NCI-H510A (cell line): ENCODE data around the gene RAB27B.

Experiments
- DNase-seq: peaks from one replicate; lab custom pipeline; 2025; lab: John Stamatoyannopoulos, UW

Gene RAB27B

DNA sequence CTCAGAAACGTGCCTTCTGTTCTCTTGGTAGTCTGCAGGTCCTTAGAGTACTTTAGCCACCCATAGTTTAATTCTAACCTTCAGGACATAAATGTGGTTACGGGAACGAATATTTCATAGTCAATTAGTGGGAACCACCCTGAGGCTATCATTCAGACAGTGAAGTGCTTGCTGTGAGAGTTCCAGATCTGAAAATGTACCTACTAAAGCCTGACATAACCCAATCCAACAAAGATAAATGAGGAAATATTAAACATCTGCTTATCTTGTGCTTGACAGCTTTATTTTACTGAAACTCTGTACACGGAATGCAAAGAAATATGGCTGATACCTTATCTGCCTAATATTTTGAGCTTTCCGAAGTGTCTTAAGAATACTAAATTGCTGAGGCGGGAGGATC, 43.0 kb downstream of the RAB27B start:
- DNase-seq = no peak

- no peak for DNase-seq
These were observed 44.4 kb downstream of the RAB27B start for GRCh38 chr18:54872681-54873080.

- DNase-seq = no peak
These were observed 45.6 kb downstream of the RAB27B start for GRCh38 chr18:54873884-54874255.

DNA sequence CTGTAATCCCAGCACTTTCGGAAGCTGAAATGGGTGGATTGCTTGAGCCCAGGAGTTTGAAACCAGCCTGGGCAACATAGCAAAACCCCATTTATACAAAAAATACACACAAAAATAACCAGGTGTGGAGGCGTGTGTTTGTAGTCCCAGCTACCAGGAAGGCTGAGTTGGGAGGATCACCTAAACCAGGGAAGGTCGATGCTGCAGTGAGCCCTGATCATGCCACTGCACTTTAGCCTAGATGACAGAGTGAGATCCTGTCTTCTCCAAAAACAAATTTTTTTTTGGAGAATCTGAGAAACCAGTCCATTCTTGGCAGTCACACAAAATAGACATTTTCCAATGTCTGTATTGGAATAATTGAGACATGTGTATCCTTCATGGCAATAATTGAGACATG, 46.8 kb downstream of the RAB27B start:
- no peak for DNase-seq

DNA sequence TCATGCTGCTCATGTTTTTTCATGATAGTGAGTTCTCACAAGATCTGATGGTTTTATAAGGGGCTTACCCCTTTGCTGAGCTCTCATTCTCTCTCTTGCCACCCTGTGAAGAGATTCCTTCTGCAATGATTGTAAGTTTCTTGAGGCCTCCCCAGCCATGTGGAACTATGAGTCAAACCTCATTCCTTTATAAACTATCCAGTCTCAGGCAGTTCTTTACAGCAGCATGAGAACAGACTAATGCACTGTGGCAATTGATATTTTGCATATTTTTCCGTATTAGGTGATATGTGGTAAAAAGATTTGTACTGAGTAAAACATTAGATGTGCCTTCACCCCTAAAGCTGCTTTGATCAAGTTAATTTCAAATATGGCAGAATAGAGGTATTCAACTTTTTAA, 48.8 kb downstream of the RAB27B start:
- no peak for DNase-seq

DNA sequence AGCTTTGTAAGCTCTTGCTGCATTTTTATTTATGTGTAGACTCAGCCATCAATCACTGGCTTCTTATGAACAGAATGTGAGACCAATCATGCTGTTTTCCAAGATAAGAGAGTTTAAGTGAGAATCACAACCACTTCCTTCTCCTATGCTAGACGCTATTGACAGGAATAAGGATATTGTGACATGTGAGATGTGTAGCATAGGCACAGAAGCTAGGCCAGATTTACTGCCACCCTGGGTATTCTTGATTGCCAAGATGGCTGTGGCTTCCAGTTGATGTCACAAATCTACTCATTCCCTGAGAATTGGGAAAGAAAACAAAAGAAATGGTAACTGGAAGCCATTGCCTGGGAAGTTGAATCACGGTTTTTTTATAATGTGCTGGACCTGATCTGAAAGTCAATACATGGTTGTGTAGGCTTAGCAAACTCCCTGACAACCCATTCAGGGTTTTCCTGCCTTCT, 49.9 kb downstream of the RAB27B start:
- no peak for DNase-seq

- no peak for DNase-seq
These were observed 50.5 kb downstream of the RAB27B start for GRCh38 chr18:54878659-54879358.

DNA sequence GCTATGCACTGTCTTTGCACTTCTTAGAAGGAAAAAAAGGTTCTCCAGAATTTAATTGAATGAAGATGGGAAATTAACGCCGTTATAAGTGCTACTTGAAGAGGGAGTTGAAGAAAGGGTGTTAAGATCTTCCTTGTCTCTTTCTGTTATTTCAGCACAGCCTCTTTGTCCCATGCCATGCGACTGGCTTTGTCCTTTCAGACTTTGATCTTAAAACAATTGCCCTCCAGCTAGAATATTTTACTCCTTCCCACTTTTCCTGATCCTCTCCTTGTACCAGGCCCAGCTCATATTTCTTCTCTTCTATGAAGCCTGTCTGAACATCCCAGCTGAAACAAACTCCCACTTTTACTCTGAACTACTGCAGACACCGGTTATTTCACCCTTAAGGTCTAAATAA, 51.4 kb downstream of the RAB27B start:
- no peak for DNase-seq

DNA sequence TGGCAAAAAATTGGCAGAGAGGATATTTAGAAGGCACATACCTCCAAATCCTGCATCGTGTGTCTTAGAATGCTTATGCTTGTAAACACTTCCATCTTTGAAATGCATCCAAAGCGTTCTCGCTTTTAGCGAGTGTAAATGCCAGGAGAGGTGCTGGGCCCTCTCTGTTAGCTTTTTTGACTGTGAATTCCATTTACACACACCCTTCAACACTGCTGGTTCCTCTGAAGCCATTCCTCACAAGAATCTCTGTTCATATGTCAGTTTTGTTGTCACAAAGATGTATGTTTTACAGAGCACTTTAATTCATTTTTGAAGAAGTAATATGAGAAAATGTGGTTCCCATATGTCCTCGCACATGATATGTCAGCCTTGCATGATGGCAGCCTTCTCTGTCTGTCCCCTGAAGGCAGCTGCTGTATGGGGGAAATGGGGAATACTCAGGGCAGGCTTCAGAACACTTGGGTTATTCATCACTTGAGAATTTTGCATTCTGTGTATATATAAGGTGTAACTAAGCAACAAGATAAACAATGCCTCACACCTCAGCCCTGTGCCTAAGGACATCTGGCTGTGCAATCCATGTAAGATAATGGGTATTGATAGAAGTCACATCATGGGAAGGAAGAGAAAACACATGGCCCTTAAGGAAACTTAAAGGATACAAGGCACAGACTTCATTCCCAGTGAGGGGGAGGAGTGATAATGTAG, 52.3 kb downstream of the RAB27B start:
- no peak for DNase-seq

GRCh38 chr18:54881229-54881768, 53.0 kb downstream of the RAB27B start:
- DNase-seq = no peak

- no peak for DNase-seq
These were observed 54.0 kb downstream of the RAB27B start for GRCh38 chr18:54882318-54882717.

- DNase-seq = no peak
These were observed 55.7 kb downstream of the RAB27B start for GRCh38 chr18:54883816-54884604.

- DNase-seq = no peak
These were observed 60.1 kb downstream of the RAB27B start for GRCh38 chr18:54888378-54888777.

GRCh38 chr18:54888933-54889332, 60.7 kb downstream of the RAB27B start:
- DNase-seq = no peak

DNA sequence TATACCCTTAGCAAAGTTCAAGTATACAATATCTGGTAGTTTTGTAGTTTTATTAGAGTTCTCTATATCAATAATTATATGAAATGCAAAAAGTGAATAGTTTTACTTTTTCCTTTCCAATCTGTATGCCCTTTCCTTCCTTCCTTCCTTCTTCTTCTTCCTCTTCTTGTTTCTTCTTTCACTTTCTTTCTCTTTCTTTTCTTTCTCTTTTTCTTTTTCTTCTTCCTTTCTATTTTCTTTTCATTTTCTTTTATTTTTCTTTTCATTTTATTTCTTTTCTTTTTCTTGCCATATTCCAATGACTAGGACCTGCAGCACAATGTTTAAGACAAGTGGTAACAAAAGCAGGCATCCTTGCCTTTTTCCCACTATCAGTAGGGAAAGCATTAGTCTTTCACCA, 71.2 kb downstream of the RAB27B start:
- DNase-seq = no peak

DNA sequence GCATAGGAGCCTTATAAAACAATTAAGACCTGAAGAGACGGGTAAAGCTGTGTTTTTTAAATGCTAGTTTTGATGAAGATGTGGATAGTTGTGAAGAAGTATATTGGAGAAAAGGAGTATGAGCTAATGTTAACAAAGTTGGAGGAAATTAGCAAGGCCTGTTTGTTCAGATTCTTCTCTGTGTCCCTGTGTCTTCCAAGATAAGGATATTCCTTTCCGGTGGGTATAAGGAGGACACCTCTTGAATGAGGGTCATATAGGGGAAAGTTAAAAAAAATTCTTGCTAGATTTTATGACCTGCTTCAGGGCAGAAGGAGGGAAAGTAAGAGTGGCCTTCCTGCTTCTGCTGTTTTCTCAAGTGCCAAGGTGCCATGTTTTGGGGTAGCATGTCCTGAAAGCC, 72.0 kb downstream of the RAB27B start:
- no peak for DNase-seq

DNA sequence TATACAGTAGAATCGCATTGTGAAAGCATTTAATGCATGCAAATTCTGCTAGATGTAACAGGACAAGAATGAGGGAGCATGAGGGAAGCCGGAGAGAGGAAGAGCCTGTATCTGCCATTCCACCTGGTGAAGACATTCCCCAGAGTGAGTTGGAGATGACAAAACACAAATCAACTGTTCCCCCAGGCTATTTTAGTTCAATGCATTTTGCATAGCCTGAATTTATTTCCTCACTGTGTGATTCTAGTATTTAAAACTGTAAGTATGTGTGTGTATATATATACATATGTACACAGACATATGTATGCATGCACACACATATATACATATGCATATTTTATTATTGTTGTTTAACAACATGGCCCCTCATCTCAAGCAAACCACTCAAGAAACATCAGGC, 76.3 kb downstream of the RAB27B start:
- no peak for DNase-seq

- DNase-seq = no peak
These were observed 77.4 kb downstream of the RAB27B start for GRCh38 chr18:54905629-54906028.

DNA sequence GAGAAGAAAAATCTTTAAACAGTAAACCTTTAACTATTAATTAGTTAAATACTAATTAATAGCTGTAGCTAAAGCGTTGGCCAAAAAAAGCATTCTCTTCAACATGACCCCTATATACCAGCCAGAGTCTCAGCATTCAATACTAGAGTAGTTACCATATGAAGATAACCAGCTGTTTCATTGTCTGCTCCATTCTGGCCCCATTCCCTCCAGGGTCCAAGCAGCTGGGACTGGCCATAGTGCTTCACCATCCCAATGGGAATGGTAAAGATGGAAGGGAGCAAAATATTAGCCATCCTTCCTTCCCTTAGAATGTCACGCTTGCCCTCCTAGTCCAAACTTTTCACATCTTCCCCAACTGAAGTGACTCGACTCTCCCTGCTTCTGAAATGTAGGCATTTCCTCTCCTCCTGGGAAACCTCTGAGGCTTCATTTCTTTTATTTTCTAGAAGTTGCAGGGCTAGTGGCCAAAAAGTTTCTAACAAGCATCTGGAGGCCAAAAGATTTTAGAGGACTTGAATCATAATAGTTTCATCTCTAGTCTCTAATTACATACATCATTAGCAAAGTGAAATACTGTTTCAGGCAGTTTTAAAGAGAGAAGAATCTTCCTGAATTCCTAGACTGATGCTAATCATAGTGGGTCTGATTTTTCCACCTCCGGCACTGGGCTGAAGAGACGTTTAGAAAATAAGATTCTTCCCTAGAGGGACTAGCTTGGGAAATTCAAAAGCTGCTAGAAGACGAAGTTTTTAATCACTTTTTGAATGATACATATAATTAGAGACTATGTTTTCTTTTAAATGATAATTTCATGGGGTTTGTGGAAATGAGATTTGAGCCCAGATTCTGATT, 78.3 kb downstream of the RAB27B start:
- DNase-seq = no peak

DNA sequence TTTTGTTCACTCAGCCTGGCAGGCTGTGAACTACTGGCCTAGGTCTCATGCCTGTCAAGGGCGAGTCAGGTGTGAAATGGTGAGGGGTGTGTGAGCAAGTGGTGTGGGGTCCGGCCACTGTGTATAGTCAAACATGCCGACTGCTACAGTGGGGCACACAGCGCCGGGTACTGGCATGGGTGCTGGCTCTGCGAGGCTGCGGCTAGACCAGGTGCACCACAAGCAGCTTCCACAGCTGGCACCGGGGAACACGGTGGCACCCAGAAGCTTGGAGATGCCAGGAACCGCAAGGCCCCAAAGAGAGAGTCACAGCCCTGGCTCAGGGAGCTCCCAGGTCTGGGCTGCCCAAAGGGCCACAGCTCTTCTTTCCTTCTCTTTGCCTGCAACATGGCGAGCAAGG, 81.3 kb downstream of the RAB27B start:
- no peak for DNase-seq

GRCh38 chr18:54910161-54910919, 82.1 kb downstream of the RAB27B start:
- DNase-seq = no peak
